Adipocyte (in vitro differentiated cells): ENCODE data around the gene ARAP1.

Experiments used
- DNase-seq: peaks from one replicate; pipeline ENCODE4 v3.0.0-alpha.2; 2015; ENCODE audit warnings: low read depth
- H3K27me3 ChIP-seq: replicated peaks from 2 replicates; pipeline ENCODE4 v1.7.0; 2013; ENCODE audit warnings: mild to moderate bottlenecking, low read length, moderate library complexity; ENCODE audit not compliant: control insufficient read depth, insufficient read depth
- H3K36me3 ChIP-seq: 2 replicates; pipeline ENCODE4 v1.7.0; 2013; ENCODE audit warnings: low read length, mild to moderate bottlenecking, moderate library complexity; ENCODE audit not compliant: control insufficient read depth, insufficient read depth, severe bottlenecking
- H3K4me1 ChIP-seq: 2 replicates; pipeline ENCODE4 v1.7.0; 2013; ENCODE audit warnings: mild to moderate bottlenecking, low read length, moderate library complexity; ENCODE audit not compliant: control insufficient read depth, insufficient read depth
- H3K4me3 ChIP-seq: 2 replicates; pipeline ENCODE4 v1.7.0; 2013; ENCODE audit warnings: mild to moderate bottlenecking, low read length, moderate library complexity
- H3K9ac ChIP-seq: 2 replicates; pipeline ENCODE4 v1.7.0; 2013; ENCODE audit warnings: mild to moderate bottlenecking, low read length, moderate library complexity
- H3K9me3 ChIP-seq: 2 replicates; pipeline ENCODE4 v1.7.0; 2013; ENCODE audit warnings: mild to moderate bottlenecking, low read length, moderate library complexity; ENCODE audit not compliant: control insufficient read depth

Gene ARAP1

DNA sequence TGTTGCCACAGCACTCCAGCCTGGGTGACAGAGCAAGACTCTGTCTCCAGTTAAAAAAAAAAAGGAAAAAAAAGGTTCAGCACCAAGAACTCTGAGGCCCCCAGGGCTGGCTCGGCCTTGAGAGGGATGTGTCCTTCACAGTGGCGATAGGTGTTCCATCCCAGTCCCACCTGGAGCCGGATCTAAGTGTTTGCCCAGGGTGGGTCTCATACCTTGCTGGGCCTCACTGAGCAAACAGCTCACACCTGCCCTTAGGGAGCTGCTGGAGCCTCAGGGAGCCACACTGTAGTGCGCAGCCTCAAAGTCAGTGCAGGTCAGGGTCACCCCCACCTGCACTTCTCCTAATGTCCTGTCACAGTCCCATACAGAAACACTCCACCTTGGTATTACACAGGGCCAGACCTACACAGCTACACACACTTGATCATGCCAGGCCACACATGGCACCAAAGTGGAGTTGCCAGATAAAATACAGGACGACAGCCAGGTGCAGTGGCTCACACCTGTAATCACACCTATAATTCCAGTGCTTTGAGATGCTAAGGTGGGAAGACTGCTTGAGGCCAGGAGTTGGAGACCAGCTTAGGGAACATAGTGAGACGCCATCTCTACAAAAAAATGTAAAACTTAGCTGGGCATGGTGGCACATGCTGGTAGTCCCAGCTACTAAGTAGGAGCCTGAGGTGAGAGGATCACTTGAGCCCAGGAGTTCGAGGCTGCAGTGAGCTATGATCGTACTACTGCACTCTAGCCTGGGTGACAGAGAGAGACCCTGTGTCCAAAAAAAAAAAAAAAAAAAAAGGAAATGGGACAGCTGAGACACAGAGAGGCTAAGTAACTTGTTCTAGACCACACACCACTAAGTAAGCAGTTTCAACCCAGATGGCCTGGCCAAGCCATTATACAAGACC is 34.4 kb upstream of the ARAP1 start:
- no peaks in the 10 kb centered on the region for H3K36me3 ChIP-seq
- H3K27me3 ChIP-seq, result no peaks in the 10 kb centered on the region
- H3K9me3 ChIP-seq, result no peaks in the 10 kb centered on the region
- DNase-seq, result no peak
- H3K4me3 ChIP-seq, result no peak overlapping the region
- H3K9ac ChIP-seq, result no peak overlapping the region
- peaks cover 12% of the 10 kb centered on the region for H3K4me1 ChIP-seq

DNA sequence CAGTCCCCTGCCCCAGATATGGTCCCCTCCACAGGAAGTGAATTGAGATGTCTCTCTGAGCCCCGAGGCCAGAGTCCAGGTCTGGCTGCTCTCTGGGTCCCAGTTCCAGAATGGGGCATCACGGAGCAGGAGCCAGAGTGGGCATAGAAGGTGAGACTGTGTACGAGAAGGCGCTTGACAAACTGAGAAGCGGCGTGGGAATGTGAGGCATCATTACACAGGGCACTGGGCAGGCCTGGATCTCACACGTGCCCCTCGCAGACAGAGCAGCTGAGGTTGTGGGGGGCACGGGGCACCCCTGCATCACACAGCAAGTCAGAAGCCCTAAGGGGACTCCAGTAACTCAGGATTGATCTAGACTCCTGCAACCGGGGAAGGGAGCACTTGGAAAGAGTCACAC is 32.5 kb upstream of the ARAP1 start:
- Histone ChIP-seq H3K4me3 (no peak overlapping the region), H3K27me3 (peaks cover 7% of the 10 kb centered on the region), H3K9ac (no peak overlapping the region), H3K4me1 (peaks cover 6% of the 10 kb centered on the region), H3K9me3 (no peaks in the 10 kb centered on the region), H3K36me3 (no peaks in the 10 kb centered on the region)
- DNase-seq, result no peak

DNA sequence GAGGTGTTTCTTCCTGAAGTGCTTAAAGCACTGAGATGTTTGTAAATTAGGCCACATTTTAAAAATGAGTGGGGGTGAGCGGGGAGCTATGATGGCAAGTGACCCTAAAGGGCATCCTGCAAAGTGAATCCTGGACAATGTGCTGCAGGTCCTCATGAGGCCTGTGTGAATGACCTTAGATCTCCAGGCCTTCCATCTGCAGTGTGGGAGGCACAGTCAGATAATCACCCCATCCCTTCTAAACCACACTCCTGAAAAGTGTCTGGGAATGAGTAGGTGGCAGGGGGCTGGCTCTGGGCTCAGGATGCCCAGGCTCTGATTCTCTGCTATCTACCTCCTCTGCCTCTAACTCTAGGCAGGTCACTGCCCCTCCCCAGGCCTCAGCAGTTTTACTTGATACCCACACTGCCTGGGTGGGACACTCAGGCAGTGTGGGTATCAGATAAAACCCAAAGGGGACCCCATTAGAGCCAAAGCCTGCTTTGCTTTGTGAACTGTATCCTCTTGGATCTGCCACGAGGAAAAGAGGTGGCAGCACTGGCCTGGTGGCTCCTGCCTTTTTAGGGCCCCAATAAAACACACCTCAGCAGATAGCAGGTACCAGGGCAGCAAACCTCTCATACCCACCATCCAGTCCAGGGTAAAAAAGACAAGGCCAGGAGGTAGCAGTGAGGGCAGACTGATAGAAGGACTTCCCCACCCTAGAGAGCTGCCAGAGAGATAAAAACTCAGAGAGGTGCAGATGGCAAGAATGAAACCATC is 31.1 kb upstream of the ARAP1 start:
- Histone ChIP-seq H3K36me3 (no peaks in the 10 kb centered on the region), H3K4me3 (no peak overlapping the region), H3K9me3 (no peaks in the 10 kb centered on the region), H3K27me3 (peaks cover 7% of the 10 kb centered on the region), H3K4me1 (no peaks in the 10 kb centered on the region), H3K9ac (no peak overlapping the region)
- no peak for DNase-seq

DNA sequence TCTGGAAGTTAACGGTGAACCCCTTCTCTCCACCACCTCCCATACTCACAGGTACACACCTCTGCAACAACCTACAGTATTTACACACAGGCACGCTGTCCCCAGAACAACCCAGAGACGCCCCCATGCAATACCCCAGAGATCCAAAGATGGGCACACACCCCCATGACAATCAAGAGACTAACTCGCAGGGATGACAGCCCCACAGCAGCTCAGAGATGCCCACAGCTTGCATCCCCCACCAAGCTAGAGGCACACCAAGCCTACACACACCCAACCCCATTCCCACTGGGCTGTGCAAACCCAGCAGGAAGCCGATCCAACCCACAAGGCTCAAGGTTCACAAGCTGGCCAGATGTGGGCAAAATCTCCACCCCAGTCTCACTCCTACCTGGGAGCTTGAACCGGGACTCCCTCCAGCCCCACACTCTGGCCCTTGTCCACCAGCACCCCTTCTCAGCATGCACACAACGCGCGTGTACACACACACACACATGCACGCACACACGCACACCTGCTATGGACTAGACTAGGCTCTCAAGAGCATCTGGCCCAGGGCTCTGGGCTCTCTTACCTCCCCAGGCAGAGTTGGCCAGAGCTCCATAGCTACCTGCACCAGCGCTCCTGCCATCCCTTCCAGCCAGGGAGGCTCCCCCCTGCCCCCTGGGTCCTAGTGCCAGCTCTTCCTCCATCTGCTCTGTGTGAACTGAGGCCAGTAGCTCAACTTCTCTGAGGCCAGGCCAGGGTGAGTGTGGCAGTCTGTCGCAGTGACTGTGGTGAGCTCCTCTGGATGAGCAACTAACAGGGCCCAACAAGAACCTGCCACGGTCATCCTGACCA is 30.1 kb upstream of the ARAP1 start:
- Histone ChIP-seq H3K4me3 (no peak overlapping the region), H3K36me3 (no peaks in the 10 kb centered on the region), H3K9me3 (no peaks in the 10 kb centered on the region), H3K4me1 (no peaks in the 10 kb centered on the region), H3K27me3 (peaks cover 7% of the 10 kb centered on the region), H3K9ac (no peak overlapping the region)
- DNase-seq, result no peak

DNA sequence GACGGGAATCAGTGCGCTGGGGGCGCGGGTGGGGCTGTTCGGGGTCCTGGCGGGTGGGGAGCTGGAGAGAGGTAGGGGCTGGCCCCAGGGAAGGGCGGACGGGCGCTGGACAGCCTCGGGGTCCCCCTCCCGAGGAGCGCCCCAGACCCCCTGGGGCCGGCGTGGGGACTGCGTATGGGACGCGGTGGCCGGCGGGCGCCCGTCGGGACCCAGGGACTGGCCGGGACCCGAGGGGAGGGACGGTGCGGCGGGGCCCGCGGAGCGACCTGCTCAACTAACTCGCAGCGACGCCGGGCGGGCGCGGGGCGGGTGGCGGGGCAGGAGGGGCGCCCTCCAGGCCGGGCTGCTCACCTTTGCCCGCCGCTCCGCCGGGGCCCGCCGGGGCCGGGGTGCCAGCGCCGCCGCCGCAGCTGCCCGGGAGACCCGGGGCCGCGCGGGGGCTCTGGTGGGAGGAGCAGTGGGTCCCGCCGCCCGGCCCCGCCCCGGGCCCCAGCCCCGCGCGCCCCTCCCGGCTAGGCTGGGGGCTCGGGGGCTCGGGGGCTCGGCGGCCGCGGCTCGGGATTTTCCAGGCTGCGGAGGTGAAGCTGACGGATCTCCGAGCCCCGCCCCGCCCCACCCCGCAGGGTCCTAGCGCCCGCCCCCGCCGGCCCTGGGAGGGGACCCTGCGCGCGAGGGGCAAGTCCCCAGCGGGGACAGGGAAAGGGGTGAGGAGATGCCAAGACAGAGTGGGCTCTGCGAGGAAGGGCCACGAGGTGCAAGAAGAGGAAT is 29.3 kb upstream of the ARAP1 start:
- H3K9ac ChIP-seq, result peak overlapping the region; percentile 25
- H3K27me3 ChIP-seq, result peaks cover 7% of the 10 kb centered on the region
- peak; percentile 49 for DNase-seq
- H3K9me3 ChIP-seq, result no peaks in the 10 kb centered on the region
- H3K4me3 ChIP-seq, result peak overlapping the region; percentile 50
- H3K4me1 ChIP-seq, result no peaks in the 10 kb centered on the region
- H3K36me3 ChIP-seq, result no peaks in the 10 kb centered on the region

DNA sequence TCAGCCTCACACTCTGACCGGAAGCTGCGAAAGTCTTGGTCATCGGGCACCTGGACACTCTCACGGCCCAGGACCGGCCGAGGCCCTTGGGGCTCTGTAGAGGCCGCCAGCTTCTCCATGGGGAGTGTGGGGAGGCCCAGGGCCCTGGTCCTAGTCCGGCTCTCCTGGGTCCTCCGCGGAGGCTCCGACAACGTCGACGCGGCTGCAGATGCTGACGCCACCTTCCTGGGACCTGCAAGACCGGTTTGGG is 28.8 kb upstream of the ARAP1 start:
- no peak for DNase-seq
- H3K4me3 ChIP-seq, result peak overlapping the region; percentile 50
- peaks cover 7% of the 10 kb centered on the region for H3K27me3 ChIP-seq
- H3K9ac ChIP-seq, result peak overlapping the region; percentile 25
- no peaks in the 10 kb centered on the region for H3K4me1 ChIP-seq
- H3K36me3 ChIP-seq, result no peaks in the 10 kb centered on the region
- no peaks in the 10 kb centered on the region for H3K9me3 ChIP-seq

DNA sequence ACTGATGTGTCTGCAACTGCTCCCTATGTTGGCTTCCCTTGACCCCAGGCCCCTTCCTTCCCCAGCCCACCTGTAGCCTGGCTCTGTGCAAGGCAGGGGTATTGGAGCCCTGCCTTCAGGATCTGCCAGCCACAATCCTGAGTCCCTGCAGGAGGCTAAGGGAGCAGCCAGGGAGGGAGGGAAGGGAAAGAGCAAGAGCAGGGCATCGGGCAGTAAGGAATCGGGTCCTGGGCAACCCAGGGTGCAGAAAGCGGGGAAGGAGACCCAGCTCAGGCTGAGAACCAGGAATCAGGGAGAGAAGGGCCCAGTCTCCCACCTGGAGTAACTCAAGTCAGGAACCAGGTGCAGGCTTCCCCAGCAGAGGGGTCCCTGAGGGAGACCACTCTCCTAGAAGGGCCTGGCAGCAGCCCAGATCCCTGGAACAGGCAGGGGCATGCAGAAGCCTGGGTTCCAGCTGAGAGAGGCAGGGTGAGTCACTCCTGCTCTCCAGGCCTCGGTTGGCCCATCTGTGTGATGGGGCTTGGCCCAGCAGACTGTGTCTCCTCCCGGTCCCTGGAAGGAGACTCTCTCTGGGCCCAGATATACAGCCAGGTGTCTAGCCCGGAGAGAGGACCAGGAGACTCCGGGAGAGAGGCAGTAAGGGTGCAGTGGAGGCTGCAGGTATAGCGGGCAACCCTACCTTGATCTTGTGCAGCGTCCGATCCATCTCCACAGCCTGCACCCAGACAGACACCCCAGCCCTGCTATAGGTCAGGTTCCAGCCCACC is 28.3 kb upstream of the ARAP1 start:
- Histone ChIP-seq H3K9me3 (no peaks in the 10 kb centered on the region), H3K27me3 (peaks cover 7% of the 10 kb centered on the region), H3K4me3 (no peak overlapping the region), H3K4me1 (no peaks in the 10 kb centered on the region), H3K36me3 (no peaks in the 10 kb centered on the region), H3K9ac (no peak overlapping the region)
- no peak for DNase-seq

DNA sequence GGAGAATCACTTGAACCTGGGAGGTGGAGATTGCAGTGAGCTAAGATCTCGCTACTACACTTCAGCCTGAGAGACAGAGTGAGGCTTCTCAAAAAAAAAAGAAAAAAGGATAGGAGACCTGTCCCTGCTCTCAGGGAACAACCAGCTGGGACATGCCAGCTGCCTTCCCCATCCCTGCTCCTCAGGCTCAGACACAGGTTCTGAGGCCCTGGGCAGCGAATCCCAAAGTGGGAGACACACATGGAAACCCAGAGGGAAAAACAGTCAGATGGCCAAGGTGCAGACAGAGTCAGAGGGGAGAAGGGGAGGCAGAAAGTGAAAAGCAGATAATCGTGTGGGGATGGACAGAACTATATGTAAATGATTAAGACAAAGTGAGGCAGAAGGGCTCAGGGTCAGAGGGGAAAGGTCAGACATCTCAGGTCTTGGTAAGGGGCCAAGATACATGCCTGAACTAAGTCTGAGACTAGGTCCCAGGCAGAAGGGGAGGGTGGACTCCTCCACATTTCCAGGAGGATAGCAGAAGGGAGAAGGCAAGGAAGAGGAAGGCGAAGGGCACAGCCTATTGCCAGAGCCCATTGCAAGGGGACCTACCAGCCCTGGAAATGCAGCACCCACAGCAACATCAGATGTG is 27.4 kb upstream of the ARAP1 start:
- peaks cover 7% of the 10 kb centered on the region for H3K27me3 ChIP-seq
- no peak overlapping the region for H3K4me3 ChIP-seq
- H3K4me1 ChIP-seq, result no peaks in the 10 kb centered on the region
- no peaks in the 10 kb centered on the region for H3K36me3 ChIP-seq
- no peak overlapping the region for H3K9ac ChIP-seq
- DNase-seq, result no peak
- H3K9me3 ChIP-seq, result no peaks in the 10 kb centered on the region

DNA sequence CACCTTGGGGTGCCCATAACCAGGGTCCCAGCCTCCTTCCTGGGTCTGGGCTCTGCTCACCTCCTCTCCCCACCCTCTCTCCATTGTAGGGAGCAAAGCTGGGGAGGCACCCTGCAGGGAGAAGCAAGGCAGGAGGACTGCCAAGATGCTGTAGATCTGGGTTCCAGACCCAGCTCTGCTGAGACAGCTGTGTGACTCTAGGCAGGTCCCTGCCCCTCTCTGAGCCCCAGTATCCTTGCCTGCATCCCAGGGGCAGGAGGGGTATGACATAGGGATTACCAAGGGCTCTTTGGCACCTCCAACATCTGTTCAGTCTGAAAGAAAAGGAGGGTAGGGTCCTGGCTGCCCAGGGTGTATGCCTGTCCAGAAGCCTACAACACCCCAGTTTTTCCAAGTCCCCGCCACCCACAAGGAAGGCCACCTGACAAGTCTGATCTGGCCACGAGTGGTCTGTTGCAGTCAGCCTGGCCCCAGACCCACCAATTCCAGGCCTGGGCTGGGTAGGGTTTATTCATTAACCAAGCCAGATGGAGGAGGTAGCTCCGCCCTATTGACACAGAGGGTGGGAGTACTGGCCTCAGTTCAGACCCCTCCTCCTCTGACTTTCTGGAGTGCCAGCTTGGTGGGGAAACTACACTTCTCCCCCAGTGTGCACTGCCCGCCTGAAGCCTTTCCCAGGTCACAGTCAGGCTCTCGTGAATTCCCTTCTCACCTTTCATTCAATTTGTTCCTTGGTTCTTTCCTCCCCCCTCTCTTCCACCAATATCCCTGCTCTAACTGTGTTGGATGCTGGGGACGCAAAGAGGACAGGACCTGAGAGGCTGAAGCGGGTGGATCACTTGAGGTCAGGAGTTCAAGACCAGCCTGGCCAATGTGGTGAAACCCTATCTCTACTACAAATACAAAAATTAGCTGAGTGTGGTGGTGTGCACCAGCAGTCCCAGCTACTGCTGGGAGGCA is 26.6 kb upstream of the ARAP1 start:
- peaks cover 7% of the 10 kb centered on the region for H3K27me3 ChIP-seq
- no peak overlapping the region for H3K9ac ChIP-seq
- H3K4me1 ChIP-seq, result peaks cover 2% of the 10 kb centered on the region
- no peaks in the 10 kb centered on the region for H3K9me3 ChIP-seq
- no peak for DNase-seq
- no peaks in the 10 kb centered on the region for H3K36me3 ChIP-seq
- no peak overlapping the region for H3K4me3 ChIP-seq
